Measurements from ENCODE around the gene PCIF1. TPM values are rescaled to one million over a fixed set of nuclear protein-coding genes. Genes with fewer than 3 reads are reported as not detected.

The PCIF1 gene
- total RNA-seq, 2 experiments from 2014 or later: 100 TPM

- intact Hi-C loops (cut with DNase I, micrococcal nuclease): no loop called here
- H3K27me3 ChIP-seq (ENCODE audit: control insufficient read depth in 1 of 2, insufficient read depth in 2 of 2, low read length in 2 of 2): no peaks in the 10 kb centered on the region
- Mint-ChIP-seq H3K36me3 (ENCODE audit: low read depth) (peaks cover 71% of the 10 kb centered on the region), H3K4me1 (ENCODE audit: low read depth) (peaks cover 20% of the 10 kb centered on the region), H3K4me3 (no peak overlapping the region), H3K9me3 (no peaks in the 10 kb centered on the region), H3K27ac (no peak overlapping the region), H3K27me3 (no peaks in the 10 kb centered on the region)
- no peak overlapping the region for H3K4me3 ChIP-seq (ENCODE audit: low read length)
- CTCF ChIA-PET: no interaction called here
- DNase-seq (no peak), ATAC-seq (ENCODE audit: poor library complexity) (no peak)
- H3K4me1 ChIP-seq (ENCODE audit: insufficient read depth, low read length): peaks cover 28% of the 10 kb centered on the region
- peaks cover 82% of the 10 kb centered on the region for H3K36me3 ChIP-seq (ENCODE audit: insufficient read depth, low read length)
- TF ChIP-seq CTCF (IDR thresholded peaks at IDR 0.05): no peak
- H3K27ac ChIP-seq (ENCODE audit: low read depth in 1 of 2, low read length in 2 of 2): no peak overlapping the region
- POLR2A ChIA-PET: interaction anchor here (0.7 to 0.8 kb wide), 2 partner anchors 8 to 11 kb away, joined by 3 read pairs; no protein-coding TSS in a partner anchor
- no peaks in the 10 kb centered on the region for H3K9me3 ChIP-seq (ENCODE audit: control insufficient read depth in 1 of 2, insufficient read depth in 1 of 2, low read length in 2 of 2)
Observed at GRCh38 chr20:45940469-45940868, 6.0 kb downstream of the PCIF1 start.

- Mint-ChIP-seq H3K27me3 (no peaks in the 10 kb centered on the region), H3K4me1 (ENCODE audit: low read depth) (peaks cover 4% of the 10 kb centered on the region), H3K36me3 (ENCODE audit: low read depth) (peaks cover 78% of the 10 kb centered on the region), H3K9me3 (no peaks in the 10 kb centered on the region), H3K4me3 (no peak overlapping the region), H3K27ac (no peak overlapping the region)
- Histone ChIP-seq H3K4me3 (ENCODE audit: low read length) (no peak overlapping the region), H3K9me3 (ENCODE audit: control insufficient read depth in 1 of 2, insufficient read depth in 1 of 2, low read length in 2 of 2) (no peaks in the 10 kb centered on the region), H3K27ac (ENCODE audit: low read depth in 1 of 2, low read length in 2 of 2) (no peak overlapping the region), H3K36me3 (ENCODE audit: insufficient read depth, low read length) (peaks cover 95% of the 10 kb centered on the region), H3K27me3 (ENCODE audit: control insufficient read depth in 1 of 2, insufficient read depth in 2 of 2, low read length in 2 of 2) (no peaks in the 10 kb centered on the region), H3K4me1 (ENCODE audit: insufficient read depth, low read length) (peaks cover 22% of the 10 kb centered on the region)
- ChIA-PET POLR2A (interaction anchor here (1.0 to 2.6 kb wide), 3 partner anchors 9 to 53 kb away, joined by 3 to 15 read pairs (median 8); partner anchors contain the start of genes CTSA, NEURL2 and PCIF1), CTCF (interaction anchor here (2.1 kb wide), 1 partner anchor 26 kb away, joined by 9 read pairs; no protein-coding TSS in a partner anchor)
- TF ChIP-seq CTCF (IDR thresholded peaks at IDR 0.05): no peak
- intact Hi-C loops (cut with DNase I, micrococcal nuclease): no loop called here
- ATAC-seq (ENCODE audit: poor library complexity) (no peak), DNase-seq (no peak)
Observed at GRCh38 chr20:45943613-45944012, 9.1 kb downstream of the PCIF1 start.

GRCh38 chr20:45944151-45944964 is 9.9 kb downstream of the PCIF1 start:
- intact Hi-C loops (cut with DNase I, micrococcal nuclease): no loop called here
- Histone ChIP-seq H3K27ac (ENCODE audit: low read depth in 1 of 2, low read length in 2 of 2) (no peak overlapping the region), H3K4me3 (ENCODE audit: low read length) (no peak overlapping the region), H3K36me3 (ENCODE audit: insufficient read depth, low read length) (peaks cover 95% of the 10 kb centered on the region), H3K4me1 (ENCODE audit: insufficient read depth, low read length) (peaks cover 21% of the 10 kb centered on the region), H3K27me3 (ENCODE audit: control insufficient read depth in 1 of 2, insufficient read depth in 2 of 2, low read length in 2 of 2) (no peaks in the 10 kb centered on the region), H3K9me3 (ENCODE audit: control insufficient read depth in 1 of 2, insufficient read depth in 1 of 2, low read length in 2 of 2) (no peaks in the 10 kb centered on the region)
- ATAC-seq (ENCODE audit: poor library complexity) (no peak), DNase-seq (peak in 3 of 14 experiments; percentile 14 to 60 (median 42))
- no peak for TF ChIP-seq CTCF (IDR thresholded peaks at IDR 0.05)
- Mint-ChIP-seq H3K27me3 (no peaks in the 10 kb centered on the region), H3K9me3 (no peaks in the 10 kb centered on the region), H3K27ac (no peak overlapping the region), H3K36me3 (ENCODE audit: low read depth) (peaks cover 78% of the 10 kb centered on the region), H3K4me1 (ENCODE audit: low read depth) (peaks cover 4% of the 10 kb centered on the region), H3K4me3 (no peak overlapping the region)
- CTCF ChIA-PET: interaction anchor here (1.0 to 2.1 kb wide), 2 partner anchors 25 to 145 kb away, joined by 3 to 9 read pairs; no protein-coding TSS in a partner anchor
- POLR2A ChIA-PET: interaction anchor here (1.0 to 2.6 kb wide), 3 partner anchors 10 to 54 kb away, joined by 3 to 15 read pairs (median 8); partner anchors contain the start of genes CTSA, NEURL2 and PCIF1

All from CD4-positive, alpha-beta T cell (primary cell).